ENCODE data around the gene LRRC37B.
A peak's percentile ranks its signal among the peaks of the same experiment; 100 is the strongest.
"Not testable (repeated sequence)": the region's sequence is repeated elsewhere in the genome, so short reads cannot be mapped to it uniquely, and the experiment has no call there.

Gene LRRC37B

DNA sequence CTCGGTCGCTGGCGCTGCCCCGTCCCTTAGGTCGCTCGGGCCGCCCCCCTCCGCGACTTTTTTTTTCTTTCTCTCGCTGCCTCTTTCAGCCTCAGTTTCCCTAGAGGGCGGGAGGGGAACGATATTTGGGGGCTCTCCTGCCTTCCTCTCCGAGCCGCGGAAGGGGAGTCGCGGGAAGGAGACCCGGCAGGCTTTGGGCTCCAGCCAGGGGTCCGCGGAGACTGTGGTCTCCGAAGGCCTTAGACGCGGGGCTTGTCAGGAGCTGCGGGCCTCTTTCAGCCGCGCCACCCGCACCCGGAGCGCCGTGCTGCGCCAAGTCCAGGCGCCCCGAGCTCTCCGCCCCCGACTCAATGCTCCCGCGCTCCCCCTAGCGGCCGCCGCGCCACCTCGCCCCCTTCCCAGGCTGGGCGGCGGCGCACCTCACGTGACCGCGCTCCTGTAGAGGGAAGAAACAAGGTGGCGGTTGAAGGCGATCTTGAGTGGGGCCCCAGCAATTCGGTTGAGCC, at the start of gene LRRC37B:
Gene LRRC37B, plus strand, starts transcription at position 427 of the 506 bp plus-strand sequence. CDS start 14,010 bp downstream, outside the sequence.
- DNase-seq = peak; percentile 82

DNA sequence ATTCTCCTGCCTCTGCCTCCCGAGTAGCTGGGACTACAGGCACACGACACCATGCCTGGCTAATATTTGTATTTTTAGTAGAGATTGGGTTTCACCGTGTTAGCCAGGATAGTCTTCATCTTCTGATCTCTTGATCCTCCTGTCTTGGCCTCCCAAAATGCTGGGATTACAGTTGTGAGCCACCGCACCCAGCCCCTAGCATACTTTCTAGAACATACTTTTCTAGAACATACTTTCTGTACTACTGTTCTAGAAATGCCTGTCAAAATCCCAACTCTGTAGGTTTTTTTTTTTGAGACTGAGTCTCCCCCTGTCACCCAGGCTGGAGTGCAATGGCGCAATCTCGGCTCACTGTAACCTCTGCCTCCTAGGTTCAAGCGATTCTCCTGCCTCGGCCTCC, 43.1 kb upstream of the LRRC37B start:
- not testable (repeated sequence) for DNase-seq

DNA sequence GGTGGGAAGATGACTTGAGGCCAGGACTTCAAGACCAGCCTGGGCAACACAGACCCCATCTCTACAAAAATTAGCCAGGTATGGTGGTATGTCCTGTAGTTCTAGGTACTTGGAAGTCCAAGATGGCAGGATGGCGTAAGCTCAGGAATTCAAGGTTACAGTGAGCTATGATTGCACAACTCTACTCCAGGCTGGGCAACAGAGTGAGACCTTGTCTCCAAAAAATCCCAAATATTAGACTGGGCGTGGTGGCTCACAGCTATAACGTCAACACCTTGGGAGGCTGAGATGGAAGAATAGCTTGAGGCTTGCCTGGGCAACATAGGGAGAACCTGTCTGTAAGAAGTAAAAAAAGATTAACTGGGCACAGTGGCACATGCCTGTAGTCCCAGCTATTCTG, 39.5 kb upstream of the LRRC37B start:
- DNase-seq = no peak

DNA sequence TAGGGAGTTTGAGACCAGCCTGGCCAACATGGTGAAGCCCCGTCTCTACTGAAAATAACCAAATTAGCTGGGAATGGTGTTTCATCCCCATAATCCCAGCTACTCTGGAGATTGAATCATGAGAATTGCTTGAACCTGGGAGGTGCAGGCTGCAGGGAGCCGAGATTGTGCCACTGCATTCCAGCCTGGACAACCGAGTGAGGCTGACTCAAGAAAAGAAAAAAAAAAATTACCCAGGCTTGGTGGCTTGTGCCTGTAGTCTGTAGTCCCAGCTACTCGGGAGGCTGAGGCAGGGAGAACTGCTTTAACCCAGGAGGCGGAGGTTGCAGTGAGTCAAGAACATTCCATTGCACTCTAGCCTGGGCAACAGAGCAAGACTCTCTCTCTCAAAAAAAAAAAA, 36.8 kb upstream of the LRRC37B start:
- DNase-seq = not testable (repeated sequence)

DNA sequence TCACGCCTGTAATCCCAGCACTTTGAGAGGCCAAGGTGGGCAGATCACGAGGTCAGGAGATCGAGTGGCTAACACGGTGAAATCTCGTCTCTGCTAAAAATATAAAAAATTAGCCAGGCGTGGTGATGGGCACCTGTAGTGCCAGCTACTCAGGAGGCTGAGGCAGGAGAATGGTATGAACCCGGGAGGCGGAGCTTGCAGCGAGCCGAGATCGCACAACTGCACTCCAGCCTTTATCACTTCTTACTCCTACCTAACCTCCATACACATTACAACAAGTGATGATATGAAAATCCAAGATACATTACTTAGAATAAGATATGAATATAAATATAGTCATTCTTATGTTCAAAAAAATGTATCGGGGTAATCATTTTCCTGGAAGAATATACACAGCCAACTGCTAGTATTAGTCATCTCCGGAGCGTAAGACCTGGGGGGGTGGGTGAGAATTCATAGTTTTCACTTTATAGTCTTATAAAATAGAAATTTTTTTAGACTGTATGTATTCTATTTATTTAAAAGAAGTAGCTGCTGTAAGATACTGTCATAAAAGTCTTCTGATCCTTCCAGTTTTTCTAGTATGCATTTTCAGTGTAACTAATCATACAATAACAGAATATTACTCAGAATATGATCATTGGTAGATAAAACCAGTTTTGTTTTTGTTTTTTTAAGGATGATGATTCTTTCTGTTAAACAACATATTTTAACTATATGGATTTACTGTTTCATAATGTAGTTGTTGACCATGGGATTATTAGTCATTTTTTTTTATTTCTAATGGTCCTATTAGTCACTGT, 32.7 kb upstream of the LRRC37B start:
- not testable (repeated sequence) for DNase-seq

DNA sequence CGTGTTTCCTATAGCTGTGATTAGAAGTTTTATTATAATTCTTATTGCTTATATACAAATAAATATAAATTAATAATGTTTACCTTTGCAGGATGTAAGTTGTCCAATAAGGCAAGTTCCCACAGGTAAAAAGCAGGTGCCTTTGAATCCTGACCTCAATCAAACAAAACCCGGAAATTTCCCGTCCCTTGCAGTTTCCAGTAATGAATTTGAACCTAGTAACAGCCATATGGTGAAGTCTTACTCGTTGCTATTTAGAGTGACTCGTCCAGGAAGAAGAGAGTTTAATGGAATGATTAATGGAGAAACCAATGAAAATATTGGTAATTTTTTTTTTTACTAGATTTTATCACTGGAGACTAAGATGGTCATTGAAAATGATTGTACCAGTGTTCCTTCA, 31.8 kb upstream of the LRRC37B start:
- not testable (repeated sequence) for DNase-seq

DNA sequence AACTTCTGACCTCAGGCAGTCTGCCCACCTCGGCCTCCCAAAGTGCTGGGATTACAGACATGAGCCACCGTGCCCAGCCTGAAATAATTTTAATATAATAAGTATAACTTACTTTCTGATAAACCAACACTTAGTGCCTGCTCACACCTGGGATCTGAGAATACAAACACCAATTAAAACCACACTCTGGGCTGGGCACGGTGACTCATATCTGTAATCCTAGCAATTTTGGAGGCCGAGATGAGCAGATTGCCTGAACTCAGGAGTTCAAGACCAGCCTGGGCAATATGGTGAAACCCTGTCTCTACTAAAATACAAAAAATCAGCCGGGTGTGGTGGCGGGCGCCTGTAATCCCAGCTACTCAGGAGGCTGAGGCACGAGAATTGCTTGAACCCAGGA, 15.4 kb upstream of the LRRC37B start:
- DNase-seq = not testable (repeated sequence)

DNA sequence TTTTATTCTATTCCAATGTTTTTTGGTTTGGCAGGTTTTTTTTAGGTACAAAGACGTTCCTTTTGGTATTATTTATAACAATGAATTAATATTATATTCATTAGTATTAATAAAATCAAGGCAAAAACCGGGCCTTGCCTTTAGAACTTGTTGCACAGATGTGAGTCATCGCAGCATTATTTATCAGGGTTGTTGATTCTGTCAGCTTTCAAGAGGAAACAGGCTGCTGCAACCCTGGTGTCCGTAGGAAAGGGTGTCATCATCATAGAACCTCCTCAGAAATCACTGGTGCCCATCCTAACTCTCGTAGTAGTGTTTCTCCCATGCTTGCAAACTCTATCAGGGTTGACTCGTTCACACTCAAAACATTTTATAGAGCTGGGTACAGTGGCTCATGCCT, 10.2 kb upstream of the LRRC37B start:
- no peak for DNase-seq

DNA sequence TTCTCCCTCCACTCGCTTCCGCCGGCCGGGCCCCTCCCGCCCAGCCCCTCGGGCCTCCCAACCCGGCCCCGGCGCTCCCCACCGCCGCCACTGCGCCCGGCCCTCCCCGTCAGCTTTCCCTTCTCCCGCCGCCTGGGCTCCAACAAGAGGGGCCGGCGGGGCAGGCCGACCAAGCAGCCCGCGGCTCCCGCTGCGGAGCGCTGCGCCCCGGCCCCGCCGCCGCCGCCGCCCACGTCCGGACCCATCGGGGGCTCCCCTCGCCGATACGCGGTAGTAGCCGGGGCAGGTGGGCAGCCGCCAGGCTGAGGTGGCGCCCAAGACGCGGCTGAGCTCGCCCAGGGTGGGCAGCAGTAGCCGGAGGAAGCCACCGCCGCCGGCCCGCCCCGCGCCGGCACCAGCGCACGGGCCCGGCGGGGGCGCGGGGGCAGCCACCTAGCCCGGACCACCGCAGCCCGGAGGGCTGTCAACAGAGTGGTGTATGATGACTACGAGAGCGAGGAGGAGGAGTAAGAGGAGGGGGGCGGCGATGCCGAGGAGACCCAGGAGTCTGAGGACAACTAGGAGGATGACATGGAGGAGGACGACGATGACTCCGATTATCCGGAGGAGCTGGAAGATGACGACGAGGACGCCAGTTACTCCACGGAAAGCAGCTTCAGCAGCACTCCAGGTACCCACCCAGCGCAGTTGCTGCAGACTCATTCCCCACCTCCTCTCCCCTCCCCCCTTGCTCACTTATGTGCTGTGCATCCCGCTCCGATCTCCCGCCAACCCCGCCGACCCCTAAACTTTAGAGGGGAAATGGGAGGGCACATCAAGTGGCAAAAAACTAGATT, 498 bp downstream of the LRRC37B start:
- peak; percentile 17 for DNase-seq

DNA sequence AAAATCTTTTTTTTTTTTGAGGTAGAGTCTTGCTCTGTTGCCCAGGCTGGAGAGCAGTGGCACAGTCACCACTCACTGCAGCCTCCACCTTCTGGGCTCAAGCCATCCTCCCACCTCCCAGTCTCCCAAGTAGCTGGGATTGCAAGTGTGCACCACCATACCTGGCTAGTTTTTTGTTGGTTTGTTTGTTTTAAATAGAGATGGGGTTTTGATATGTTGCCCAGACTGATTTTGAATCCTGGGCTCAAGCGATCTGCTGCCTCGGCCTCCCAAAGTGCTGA, 2.0 kb downstream of the LRRC37B start:
- no peak for DNase-seq

DNA sequence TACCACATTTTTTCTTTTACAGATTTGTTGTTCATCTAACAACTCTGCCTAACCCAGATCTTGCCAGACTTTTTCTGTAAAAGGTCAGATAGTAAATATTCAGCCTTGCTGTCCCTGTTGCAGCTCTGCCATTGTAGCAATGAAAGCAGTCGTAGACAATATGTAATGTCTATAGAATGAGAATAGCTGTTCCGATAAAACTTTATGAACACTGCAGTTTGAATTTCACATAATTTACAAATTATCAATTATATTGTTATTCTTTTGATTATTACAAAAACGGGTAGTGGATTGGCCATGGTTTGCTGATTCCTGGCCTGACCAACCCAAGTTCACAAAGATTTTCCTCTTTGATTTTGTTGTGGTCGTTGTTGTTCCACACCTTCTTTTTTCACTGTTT, 2.9 kb downstream of the LRRC37B start:
- no peak for DNase-seq

DNA sequence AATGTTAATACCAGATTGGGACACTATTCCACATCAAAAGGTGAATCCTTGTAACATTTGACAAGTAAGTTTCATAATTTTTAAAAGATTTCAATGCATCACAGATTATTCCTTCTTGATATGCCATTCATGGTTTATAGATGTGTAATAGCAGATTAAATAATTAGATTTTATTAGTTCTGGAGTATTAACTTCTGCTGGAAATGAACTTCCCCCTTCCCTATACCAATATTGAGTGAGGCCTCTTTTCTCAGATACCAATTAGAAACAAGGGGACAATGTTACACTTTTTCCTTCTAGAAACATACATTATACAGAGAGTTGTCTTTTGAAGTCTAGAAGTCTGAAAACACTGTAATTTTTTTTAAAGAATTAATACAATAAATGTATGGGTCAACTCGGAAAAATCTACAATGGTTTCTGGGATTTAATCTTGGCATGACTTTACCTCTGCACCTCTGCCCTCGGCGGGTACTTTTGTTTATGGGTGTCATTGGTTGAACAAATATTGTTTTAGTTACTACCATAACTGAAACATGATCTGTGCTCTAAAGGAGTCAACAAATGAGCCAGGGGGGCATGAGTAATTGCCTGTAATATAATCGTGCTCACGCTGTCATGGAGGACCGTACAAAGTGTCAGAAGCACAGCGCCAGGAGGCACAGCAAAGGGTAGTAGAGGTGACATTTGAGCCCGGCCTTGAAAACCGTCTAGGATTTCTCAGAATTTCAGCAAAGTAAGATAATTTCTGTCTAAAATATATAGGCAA, 8.2 kb downstream of the LRRC37B start:
- DNase-seq = no peak

DNA sequence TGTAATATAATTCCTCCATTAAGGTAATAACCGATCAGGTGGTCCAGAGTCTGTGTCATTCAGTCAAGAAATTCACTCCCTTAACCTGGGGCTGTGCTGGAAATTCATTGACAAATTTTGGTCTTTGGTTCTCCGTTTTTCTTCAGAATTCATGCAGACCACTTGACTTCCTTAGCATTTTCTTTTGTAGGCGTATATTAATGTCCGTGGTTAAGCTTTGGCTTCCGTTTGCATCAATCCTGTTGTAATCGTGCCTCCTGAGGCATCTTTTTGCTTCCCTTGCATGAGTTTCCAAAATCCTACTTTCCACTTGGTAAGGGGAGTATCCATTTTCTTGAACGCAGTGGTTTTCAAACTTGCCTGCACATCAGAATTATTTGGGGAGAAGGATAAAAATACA, 9.0 kb downstream of the LRRC37B start:
- DNase-seq = no peak

DNA sequence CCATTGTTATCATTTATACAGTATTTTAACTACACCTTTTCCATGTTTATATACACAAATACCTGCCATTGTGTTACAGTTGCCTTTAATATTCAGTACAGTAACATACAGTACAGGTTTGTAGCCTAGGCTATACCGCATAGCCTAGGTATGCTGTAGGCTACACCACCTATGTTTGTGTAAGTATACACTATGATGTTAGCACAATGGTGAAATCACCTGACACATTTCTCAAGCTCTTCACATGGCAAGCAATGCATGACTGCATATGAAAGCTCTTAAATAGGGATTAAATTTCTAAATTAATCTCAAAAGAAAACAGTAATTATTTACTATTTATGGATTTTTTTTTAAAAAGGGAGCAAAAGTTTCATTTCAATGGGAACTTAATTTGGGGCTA, 12.0 kb downstream of the LRRC37B start:
- DNase-seq = no peak

DNA sequence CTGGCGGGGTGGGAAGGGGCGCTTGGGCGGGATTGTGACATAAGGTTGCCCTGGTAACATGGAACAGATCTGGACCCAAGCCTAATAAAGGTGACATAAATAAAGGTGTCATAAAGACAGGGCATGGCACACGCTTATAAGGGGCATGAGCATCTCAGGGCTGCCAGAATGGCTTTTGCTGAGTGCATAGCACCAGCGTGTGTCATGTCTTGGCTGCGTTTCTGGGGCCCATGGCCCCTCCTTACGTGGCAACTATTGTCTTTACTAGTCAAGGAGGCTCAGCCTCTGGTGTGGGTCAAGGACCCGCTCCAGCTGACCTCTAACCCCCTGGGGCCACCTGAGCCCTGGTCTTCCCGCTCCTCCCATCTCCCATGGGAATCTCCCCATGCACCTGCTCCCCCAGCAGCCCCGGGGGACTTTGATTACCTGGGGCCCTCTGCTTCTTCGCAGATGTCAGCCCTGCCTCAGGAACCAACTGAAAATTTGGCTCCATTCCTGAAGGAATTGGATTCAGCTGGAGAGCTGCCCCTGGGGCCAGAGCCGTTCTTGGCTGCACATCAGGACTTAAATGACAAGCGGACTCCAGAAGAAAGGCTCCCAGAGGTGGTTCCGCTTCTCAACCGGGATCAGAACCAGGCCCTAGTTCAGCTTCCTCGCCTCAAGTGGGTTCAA, 13.9 kb downstream of the LRRC37B start:
- no peak for DNase-seq

DNA sequence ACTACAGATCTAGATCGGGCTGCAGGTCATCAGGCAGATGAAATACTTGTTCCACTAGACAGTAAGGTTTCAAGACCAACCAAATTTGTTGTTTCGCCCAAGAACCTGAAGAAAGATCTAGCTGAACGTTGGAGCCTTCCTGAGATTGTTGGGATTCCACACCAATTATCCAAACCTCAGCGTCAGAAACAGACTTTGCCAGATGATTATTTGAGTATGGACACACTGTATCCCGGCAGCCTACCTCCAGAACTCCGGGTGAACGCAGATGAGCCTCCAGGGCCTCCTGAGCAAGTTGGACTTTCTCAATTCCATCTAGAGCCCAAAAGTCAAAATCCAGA, 14.4 kb downstream of the LRRC37B start:
- no peak for DNase-seq

DNA sequence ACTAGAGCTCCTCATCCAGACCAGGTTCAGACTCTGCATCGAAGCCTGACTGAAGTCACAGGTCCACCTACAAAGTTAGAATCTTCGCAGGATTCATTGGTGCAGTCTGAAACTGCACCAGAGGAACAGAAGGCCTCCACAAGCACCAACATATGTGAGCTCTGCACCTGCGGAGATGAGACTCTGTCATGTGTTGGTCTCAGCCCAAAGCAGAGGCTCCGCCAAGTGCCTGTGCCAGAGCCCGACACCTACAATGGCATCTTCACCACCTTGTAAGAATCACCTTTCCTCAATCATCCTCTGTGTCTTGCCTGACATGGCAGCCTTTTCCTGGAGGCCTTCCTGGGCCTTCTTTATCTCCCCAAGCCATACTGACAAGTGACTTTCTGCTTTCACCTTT, 15.4 kb downstream of the LRRC37B start:
- DNase-seq = not testable (repeated sequence)

DNA sequence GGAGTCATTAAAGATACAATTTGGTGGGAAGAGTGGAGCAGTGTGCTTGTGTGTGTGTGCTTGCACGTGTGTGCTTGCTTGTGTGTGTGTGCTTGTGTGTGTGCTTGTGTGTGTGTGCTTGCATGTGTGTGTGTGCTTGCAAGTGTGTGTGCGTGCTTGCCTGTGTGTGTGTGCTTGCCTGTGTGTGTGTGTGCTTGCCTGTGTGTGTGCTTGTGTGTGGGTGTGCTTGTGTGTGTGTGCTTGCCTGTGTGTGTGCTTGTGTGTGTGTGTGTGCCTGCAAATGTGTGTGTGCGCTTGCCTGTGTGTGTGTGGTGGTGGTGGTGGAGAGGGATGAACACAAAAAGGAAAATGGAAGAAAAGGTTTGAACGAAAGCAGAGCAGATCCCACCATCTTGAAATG, 20.1 kb downstream of the LRRC37B start:
- DNase-seq = not testable (repeated sequence)

DNA sequence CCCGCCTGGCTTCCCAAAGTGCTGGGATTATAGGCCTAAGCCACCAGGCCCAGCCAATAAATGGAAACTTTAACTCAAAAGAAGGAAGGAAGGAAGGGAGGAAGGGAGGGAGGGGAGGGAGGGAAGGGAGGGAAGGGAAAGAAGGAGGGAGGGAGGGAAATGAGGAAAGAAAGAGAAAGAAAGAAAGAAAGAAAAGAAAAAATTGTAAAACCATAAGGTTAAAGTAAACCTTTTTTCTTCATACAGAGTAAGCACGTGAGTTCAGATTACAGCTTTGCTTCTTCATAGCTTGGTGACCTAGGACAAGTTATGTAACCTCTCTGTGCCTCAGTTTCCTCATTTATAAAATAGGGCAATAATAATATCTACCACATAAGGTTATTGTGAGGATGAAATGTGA, 26.0 kb downstream of the LRRC37B start:
- no peak for DNase-seq

DNA sequence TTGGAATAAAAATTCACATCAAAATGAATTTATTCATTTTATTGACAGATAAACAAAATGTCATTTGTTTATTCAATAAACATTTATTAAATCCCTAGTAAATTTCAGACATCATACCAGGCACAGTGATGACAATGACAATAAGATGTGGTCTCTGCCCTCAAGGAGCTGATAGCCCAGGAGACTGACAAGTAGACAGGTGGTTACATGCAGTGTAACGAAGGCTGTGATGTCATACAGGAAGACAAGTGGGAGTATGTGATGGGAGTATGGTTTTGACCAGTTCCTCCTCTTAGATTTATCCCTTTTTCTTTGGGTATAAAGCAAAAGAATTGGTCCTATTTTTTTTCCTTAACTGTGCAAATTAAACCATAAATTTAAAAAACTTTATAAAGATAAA, 26.6 kb downstream of the LRRC37B start:
- DNase-seq = not testable (repeated sequence)

DNA sequence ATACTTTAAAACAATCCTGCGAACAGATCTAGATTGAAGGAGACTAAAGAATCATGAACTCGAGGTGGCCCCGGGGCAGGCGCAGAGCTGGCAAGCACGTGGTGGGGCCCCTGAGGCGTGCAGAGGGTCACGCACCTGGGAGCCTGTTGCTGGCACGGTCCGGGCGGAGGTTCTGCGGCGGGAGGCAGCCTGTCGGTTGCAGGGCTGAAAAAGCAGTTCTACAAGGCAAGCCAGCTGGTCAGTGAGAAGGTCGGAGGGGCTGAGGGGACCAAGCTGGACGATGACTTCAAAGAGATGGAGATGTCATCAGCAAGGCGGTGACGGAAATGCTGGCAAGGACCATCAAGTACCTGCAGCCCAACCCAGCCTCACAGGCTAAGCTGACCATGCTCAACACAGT, 33.1 kb downstream of the LRRC37B start:
- DNase-seq = not testable (repeated sequence)

DNA sequence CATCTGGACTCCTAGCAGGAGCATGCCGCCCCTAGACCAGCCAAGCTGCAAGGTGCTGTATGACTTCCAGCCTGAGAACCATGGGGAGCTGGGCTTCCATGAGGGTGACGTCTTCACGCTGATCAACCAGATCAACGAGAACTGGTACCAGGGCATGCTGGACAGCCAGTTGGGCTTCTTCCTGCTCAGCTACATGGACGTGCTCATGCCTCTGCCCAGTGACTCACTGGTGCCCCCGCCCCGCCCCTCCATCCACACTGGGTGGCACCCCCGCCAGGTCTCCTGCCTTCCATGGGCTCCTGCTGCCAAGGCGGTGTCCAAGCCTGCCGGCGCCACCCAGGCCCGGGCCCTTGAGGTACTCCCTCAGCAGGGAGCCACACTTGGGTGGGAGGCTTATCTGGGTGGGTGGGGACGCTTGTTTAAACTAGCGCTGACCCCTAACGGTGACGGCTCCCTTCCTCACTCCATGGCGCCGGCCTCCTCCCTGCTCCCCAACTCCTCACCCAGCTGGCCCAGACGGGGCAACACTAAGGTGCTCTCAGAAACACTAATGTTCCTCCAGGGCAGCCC, 34.2 kb downstream of the LRRC37B start:
- not testable (repeated sequence) for DNase-seq
